G401.6 (cell line): ENCODE measurements around the gene GCG.

Experiments
- FAIRE-seq: peaks from 2 replicates; lab custom pipeline; 2012; peaks lifted over from hg19 to GRCh38; lab: Jason Lieb, UNC

GCG gene

DNA sequence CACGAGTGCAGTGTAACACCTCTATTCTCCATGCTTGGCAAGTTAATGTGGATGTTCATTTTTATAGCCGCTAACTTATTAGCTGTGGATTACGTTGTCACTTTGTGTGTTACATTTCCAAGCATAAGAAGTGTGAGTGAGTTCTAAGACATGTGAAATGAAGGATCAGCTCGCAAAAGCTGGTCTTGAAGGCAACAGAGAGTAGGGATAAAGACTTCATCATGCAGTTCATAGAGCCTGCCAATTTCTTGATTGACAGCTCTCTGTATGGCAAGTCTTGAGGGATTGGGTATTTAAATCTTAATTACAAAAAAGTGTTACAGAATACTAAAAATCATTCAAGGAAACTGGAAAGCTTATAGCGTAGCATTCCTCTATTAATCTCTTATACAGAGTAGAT, 52.2 kb downstream of the GCG start:
- FAIRE-seq: no peak
